22Rv1 (cell line): ENCODE measurements around the gene TMEM43.

Source experiments
- H3K27ac ChIP-seq: fragments of 450-650 bp; 2 replicates; pipeline ENCODE4 v1.5.1; 2017
- CTCF ChIP-seq: fragments of 450-650 bp; IDR thresholded peaks from 2 replicates; pipeline ENCODE4 v1.5.1; 2017; ENCODE audit warnings: mild to moderate bottlenecking
- ZFX ChIP-seq: fragments of 450-650 bp; IDR thresholded peaks from 2 replicates; pipeline ENCODE4 v1.6.1; 2017; ENCODE audit warnings: antibody characterized with exemption, borderline replicate concordance

TMEM43 gene

GRCh38 chr3:14126017-14126886 lies 1.4 kb downstream of the TMEM43 start:
- peak overlapping the region; percentile 82 for H3K27ac ChIP-seq
- TF ChIP-seq ZFX (no peak), CTCF (no peak)

GRCh38 chr3:14126887-14127505 lies 2.1 kb downstream of the TMEM43 start:
- TF ChIP-seq CTCF (no peak), ZFX (no peak)
- H3K27ac ChIP-seq = no peak overlapping the region

GRCh38 chr3:14127516-14128161 lies 2.8 kb downstream of the TMEM43 start:
- TF ChIP-seq CTCF = no peak
- TF ChIP-seq ZFX = no peak
- no peak overlapping the region for H3K27ac ChIP-seq

- TF ChIP-seq CTCF = no peak
- TF ChIP-seq ZFX = no peak
- H3K27ac ChIP-seq = no peak overlapping the region
Measured at GRCh38 chr3:14128724-14129123, 3.9 kb downstream of the TMEM43 start.

GRCh38 chr3:14129296-14129695 lies 4.4 kb downstream of the TMEM43 start:
- no peak for TF ChIP-seq ZFX
- no peak for TF ChIP-seq CTCF
- H3K27ac ChIP-seq = no peak overlapping the region

- TF ChIP-seq CTCF (no peak), ZFX (no peak)
- no peak overlapping the region for H3K27ac ChIP-seq
Measured at GRCh38 chr3:14130230-14130629, 5.4 kb downstream of the TMEM43 start.

- H3K27ac ChIP-seq = no peak overlapping the region
- no peak for TF ChIP-seq CTCF
- no peak for TF ChIP-seq ZFX
Measured at GRCh38 chr3:14130707-14131106, 5.9 kb downstream of the TMEM43 start.
